Subcutaneous abdominal adipose tissue (tissue), 5 donors: ENCODE results near the gene CEMP1.

Source experiments
- H3K27ac ChIP-seq: one replicate; pipeline ENCODE4 v1.7.0; 2013; ENCODE audit warnings: low read depth, mild to moderate bottlenecking, inconsistent platforms, low read length, moderate library complexity
- H3K27me3 ChIP-seq, 5 donors: one replicate each; pipeline ENCODE4 v1.7.0; 2013; ENCODE audit warnings: low read length in 5 of 5, inconsistent platforms in 1 of 5; ENCODE audit not compliant: control insufficient read depth in 5 of 5, insufficient read depth in 4 of 5
- H3K36me3 ChIP-seq, 5 donors: one replicate each; pipeline ENCODE4 v1.7.0; 2013; ENCODE audit warnings: low read length in 5 of 5; ENCODE audit not compliant: control insufficient read depth in 5 of 5, insufficient read depth in 5 of 5
- H3K4me1 ChIP-seq, 5 donors: one replicate each; pipeline ENCODE4 v1.7.0; 2013; ENCODE audit warnings: low read length in 5 of 5, mild to moderate bottlenecking in 3 of 5, moderate library complexity in 1 of 5; ENCODE audit not compliant: control insufficient read depth in 5 of 5, insufficient read depth in 5 of 5
- H3K4me3 ChIP-seq, 5 donors: one replicate each; pipeline ENCODE4 v1.7.0; 2013; ENCODE audit warnings: low read length in 5 of 5, low read depth in 1 of 5
- H3K9ac ChIP-seq, 5 donors: one replicate each; pipeline ENCODE4 v1.7.0; 2013; ENCODE audit warnings: low read length in 5 of 5, mild to moderate bottlenecking in 4 of 5, moderate library complexity in 3 of 5
- H3K9me3 ChIP-seq, 5 donors: one replicate each; pipeline ENCODE4 v1.7.0; 2013; ENCODE audit warnings: low read length in 5 of 5; ENCODE audit not compliant: control insufficient read depth in 5 of 5
- donor health status: healthy.
- donor health status: healthy.
- donor health status: healthy.
- donor health status: healthy.
- donor health status: healthy.

The CEMP1 gene

DNA sequence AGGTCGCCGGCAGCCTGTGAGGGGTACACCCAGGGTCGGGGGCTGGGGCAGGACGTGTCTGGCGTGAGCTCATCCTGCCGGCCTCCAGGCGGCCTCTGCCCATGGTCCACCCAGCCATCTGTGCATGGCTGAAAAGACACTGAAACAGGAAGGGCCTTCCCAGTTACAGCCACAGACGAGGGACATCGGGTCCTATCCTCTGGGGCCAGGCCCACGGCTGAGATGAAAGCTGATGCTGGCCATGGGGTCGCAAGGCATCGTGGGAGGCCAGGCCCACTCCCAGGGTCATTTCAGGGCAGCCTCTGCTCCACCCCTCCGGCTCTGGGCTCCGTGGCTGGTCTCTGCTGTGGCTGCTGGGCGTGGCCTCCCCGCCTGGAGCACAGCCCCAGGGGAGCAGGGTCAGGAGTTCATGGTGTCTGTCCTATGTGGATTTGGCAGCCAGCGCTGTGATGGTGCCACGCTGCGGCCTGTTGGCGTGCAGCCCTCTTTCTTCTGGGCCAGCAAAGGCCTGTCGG lies 34.0 kb downstream of the CEMP1 start:
- Histone ChIP-seq H3K4me3 (peak overlapping the region in 1 of 5 donors; percentile 21), H3K27ac (no peak overlapping the region), H3K36me3 (peaks cover 0 to 28% (median 16%) of the 10 kb centered on the region in 5 donors), H3K27me3 (no peaks in the 10 kb centered on the region), H3K9ac (peak overlapping the region in 1 of 5 donors; percentile 1), H3K9me3 (no peaks in the 10 kb centered on the region), H3K4me1 (peaks cover 13 to 59% (median 45%) of the 10 kb centered on the region in 5 donors)

DNA sequence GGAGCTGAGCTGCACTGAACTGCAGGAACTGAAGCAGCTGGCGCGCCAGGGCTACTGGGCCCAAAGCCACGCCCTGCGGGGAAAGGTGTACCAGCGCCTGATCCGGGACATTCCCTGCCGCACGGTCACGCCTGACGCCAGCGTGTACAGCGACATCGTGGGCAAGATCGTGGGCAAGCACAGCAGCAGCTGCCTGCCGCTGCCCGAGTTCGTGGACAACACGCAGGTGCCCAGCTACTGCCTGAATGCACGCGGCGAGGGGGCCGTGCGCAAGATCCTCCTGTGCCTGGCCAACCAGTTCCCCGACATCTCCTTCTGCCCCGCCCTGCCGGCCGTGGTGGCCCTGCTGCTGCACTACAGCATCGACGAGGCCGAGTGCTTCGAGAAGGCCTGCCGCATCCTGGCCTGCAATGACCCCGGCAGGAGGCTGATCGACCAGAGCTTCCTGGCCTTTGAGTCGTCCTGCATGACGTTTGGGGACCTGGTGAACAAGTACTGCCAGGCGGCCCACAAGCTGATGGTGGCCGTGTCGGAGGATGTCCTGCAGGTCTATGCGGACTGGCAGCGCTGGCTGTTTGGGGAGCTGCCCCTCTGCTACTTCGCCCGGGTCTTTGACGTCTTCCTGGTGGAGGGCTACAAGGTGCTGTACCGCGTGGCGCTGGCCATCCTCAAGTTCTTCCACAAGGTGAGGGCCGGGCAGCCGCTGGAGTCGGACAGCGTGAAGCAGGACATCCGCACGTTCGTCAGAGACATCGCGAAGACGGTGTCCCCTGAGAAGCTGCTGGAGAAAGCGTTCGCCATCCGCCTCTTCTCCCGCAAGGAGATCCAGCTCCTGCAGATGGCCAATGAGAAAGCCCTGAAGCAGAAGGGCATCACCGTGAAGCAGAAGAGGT lies 34.7 kb downstream of the CEMP1 start:
- peaks cover 13 to 52% (median 38%) of the 10 kb centered on the region in 5 donors for H3K4me1 ChIP-seq
- no peaks in the 10 kb centered on the region for H3K9me3 ChIP-seq
- H3K9ac ChIP-seq: no peak overlapping the region
- peaks cover 0 to 28% (median 16%) of the 10 kb centered on the region in 5 donors for H3K36me3 ChIP-seq
- no peak overlapping the region for H3K27ac ChIP-seq
- H3K27me3 ChIP-seq: no peaks in the 10 kb centered on the region
- H3K4me3 ChIP-seq: no peak overlapping the region

DNA sequence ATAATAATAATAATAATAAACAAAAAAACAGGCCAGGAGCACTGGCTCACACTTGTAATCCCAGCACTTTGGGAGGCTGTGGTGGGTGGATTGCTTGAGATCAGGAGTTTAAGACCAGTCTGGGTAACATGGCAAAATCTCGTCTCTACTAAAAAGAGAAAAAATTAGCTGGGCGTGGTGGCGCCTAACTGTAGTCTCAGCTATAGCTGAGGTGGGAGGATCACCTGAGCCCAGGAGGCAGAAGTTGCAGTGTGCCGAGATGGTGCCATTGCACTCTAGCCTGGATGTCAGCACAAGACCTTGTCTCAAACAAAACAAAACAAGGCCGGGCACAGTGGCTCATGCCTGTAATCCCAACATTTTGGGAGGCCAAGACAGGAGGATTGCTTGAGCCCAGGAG lies 36.2 kb downstream of the CEMP1 start:
- H3K9me3 ChIP-seq: no peaks in the 10 kb centered on the region
- no peaks in the 10 kb centered on the region for H3K27me3 ChIP-seq
- no peak overlapping the region for H3K4me3 ChIP-seq
- no peak overlapping the region for H3K9ac ChIP-seq
- peaks cover 13 to 43% (median 29%) of the 10 kb centered on the region in 5 donors for H3K4me1 ChIP-seq
- peaks cover 0 to 38% (median 23%) of the 10 kb centered on the region in 5 donors for H3K36me3 ChIP-seq
- no peak overlapping the region for H3K27ac ChIP-seq

DNA sequence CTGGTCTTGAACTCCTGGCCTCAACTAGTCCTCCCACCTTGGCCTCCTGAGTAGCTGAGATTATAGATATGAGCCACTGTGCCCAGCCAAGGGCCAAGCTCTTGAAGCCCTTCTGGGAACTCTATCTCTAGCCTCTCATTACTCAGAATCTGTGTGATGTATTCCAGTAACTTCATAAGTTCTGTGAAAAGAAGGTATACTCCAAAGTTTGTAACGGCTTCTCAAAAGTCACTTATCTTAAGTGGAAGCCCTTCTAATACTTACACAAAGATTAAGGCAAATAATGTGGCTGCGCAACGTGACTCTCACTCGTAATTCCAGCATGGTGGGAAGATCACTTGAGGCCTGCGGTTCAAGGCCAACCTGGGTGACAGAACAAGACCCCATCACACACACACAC lies 36.6 kb downstream of the CEMP1 start:
- H3K27ac ChIP-seq: no peak overlapping the region
- no peaks in the 10 kb centered on the region for H3K9me3 ChIP-seq
- no peak overlapping the region for H3K9ac ChIP-seq
- no peaks in the 10 kb centered on the region for H3K27me3 ChIP-seq
- no peak overlapping the region for H3K4me3 ChIP-seq
- peaks cover 13 to 39% (median 29%) of the 10 kb centered on the region in 5 donors for H3K4me1 ChIP-seq
- peaks cover 0 to 42% (median 24%) of the 10 kb centered on the region in 5 donors for H3K36me3 ChIP-seq

DNA sequence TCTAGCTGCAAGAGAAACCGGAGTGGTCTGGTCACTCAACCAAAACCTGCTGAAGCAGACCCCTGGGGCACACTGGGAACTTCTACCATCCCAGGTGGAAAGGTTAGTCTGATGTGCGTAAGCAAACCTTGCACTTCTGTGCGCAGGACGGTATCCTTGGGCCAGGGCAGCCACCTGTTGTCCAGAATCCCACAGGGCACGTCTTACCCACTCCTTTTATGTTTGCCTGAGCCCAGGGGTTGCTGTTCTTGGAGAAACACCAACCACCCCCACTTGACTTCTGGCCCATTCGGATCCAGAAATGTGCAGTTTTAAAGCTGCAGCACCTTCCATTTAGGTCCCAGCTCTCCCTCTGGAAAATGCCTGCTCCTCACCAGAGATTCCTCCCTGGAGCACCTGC lies 37.6 kb downstream of the CEMP1 start:
- Histone ChIP-seq H3K36me3 (peaks cover 0 to 36% (median 21%) of the 10 kb centered on the region in 5 donors), H3K9ac (no peak overlapping the region), H3K27ac (no peak overlapping the region), H3K9me3 (no peaks in the 10 kb centered on the region), H3K27me3 (no peaks in the 10 kb centered on the region), H3K4me1 (peaks cover 9 to 29% (median 20%) of the 10 kb centered on the region in 5 donors), H3K4me3 (no peak overlapping the region)

DNA sequence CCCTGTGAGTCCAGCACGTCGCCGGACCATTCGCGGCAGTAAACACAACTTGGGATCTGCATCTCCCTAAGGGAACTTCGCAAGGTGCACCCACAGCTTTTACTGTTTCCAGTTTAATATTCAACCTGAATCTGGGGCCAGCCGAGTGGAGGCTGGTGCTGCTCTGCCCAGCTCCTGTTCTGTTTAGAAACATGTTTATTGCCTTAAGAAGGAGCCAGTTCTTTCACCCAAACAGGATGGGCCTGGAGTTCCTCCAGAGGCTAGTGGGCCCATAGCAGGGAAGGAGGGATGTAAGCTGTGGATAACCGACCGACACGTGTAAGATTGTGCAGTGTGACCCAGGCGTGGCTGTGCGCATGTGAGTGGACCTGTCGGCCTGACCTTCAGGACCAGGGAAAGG lies 38.9 kb downstream of the CEMP1 start:
- peaks cover 2 to 24% (median 16%) of the 10 kb centered on the region in 5 donors for H3K4me1 ChIP-seq
- no peak overlapping the region for H3K27ac ChIP-seq
- peaks cover 0 to 28% (median 19%) of the 10 kb centered on the region in 5 donors for H3K36me3 ChIP-seq
- H3K9ac ChIP-seq: no peak overlapping the region
- no peaks in the 10 kb centered on the region for H3K9me3 ChIP-seq
- H3K4me3 ChIP-seq: no peak overlapping the region
- no peaks in the 10 kb centered on the region for H3K27me3 ChIP-seq

DNA sequence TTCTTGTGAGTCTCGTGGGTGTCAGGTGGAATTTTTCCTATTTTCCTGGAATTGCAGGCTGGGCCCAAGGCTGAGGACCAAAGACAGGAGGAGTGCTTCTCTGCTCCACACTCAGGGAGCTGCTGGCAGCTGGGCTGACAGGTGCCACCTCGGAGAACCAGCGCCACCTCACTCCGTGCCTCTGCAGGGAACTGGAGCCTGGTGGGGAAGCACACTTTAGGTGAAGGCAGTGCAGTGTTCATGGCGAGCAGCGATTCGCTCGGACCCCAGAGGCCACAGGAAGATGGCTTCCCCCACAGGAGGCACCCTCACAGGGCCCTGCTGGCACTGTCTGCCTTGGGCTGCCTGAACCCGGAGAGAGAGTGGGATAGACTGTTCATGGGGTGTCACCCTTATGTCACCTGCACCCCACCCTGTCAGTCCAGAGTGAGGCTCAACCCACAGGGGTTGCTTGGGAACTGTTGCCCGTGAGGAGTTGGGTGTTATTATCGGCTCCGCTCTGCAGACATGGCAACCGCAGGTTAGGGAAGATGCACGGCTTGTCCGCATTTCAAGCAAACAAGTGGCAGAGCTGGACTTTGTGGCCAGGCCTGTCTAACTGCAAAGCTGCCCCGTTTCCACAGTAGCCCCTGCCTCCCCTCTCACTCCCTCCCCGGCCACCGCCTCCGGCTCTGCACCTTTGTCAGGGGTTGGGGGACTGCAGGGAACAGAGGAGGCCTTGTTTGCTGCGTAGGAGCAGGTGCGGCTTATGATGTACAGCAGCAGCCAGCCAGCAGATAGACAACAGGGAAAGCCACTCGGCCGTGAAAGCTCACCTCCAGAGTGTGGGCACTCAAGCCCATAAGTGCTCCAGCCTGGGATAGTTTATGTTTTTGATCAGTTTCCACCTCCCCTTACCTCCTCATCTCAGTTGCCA lies 40.8 kb downstream of the CEMP1 start:
- H3K27ac ChIP-seq: no peak overlapping the region
- no peak overlapping the region for H3K4me3 ChIP-seq
- peaks cover 0 to 32% (median 19%) of the 10 kb centered on the region in 5 donors for H3K4me1 ChIP-seq
- no peaks in the 10 kb centered on the region for H3K27me3 ChIP-seq
- H3K9ac ChIP-seq: no peak overlapping the region
- H3K36me3 ChIP-seq: peaks cover 0 to 15% (median 8%) of the 10 kb centered on the region in 5 donors
- H3K9me3 ChIP-seq: no peaks in the 10 kb centered on the region

DNA sequence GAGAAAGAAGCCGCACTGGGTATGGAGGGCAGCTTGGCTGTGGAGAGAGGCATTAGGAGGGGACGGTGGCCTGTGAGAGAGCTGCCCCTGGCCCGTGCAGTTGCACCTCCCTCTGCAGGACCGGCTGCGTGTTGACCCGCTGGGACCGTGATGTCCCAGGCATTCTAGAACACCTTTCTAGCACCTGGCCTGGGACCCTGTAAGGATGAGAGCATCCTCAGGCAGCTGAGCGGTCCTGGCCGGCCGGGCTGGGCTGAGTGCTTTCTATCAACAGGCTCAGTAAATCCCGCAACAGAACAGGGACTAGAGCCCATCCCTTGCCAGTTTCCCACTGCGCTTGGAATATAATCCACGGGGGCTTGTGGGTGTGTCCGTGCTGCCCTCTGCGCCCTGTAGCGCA lies 41.6 kb downstream of the CEMP1 start:
- H3K4me1 ChIP-seq: peaks cover 0 to 41% (median 24%) of the 10 kb centered on the region in 5 donors
- no peaks in the 10 kb centered on the region for H3K9me3 ChIP-seq
- no peak overlapping the region for H3K4me3 ChIP-seq
- no peak overlapping the region for H3K27ac ChIP-seq
- peaks cover 0 to 16% (median 8%) of the 10 kb centered on the region in 5 donors for H3K36me3 ChIP-seq
- no peaks in the 10 kb centered on the region for H3K27me3 ChIP-seq
- no peak overlapping the region for H3K9ac ChIP-seq

DNA sequence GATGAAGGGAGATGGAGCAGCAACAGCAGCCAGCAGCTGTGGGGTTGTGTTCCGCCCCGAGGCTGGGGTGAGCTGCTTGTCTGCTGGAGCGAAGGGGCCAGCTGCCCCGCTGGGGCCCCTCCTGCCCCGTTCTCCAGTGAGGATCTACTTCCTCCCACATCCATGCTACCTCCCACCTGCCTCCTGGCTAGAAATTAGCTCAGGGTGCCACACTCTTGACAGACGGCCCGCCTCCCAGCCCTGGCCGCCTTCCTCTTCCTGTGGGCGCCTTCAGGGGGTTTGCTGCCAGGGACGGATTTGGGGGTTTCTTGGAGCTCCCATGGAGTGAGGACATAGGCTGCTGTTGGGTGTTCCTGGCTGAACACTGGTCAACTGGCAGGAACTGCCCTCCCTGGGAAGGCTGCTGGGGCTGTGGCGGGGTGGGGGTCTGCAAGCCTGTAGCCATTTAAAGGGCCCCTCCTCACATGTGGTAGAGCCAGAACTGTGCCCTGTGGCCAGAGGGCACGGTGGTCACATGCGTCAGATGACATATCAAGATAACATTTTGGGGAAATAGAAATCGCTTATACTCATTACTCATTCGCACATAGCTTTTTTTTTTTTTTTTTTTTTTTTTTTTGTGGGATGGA lies 43.2 kb downstream of the CEMP1 start:
- H3K4me3 ChIP-seq: no peak overlapping the region
- peaks cover 3 to 47% (median 33%) of the 10 kb centered on the region in 5 donors for H3K4me1 ChIP-seq
- H3K9me3 ChIP-seq: no peaks in the 10 kb centered on the region
- H3K27ac ChIP-seq: no peak overlapping the region
- H3K36me3 ChIP-seq: peaks cover 0 to 16% (median 8%) of the 10 kb centered on the region in 5 donors
- peak overlapping the region in 2 of 5 donors; percentile 25 to 31 for H3K9ac ChIP-seq
- no peaks in the 10 kb centered on the region for H3K27me3 ChIP-seq
